ENCODE results near the gene MESP1.

The MESP1 gene

GRCh38 chr15:89780601-89781000, 29.6 kb upstream of the MESP1 start:
- DNase-seq (ENCODE audit: low spot score): no peak
- Histone ChIP-seq H4K91ac (ENCODE audit: low read depth, low read length, poor library complexity) (no peak overlapping the region), H3K9me3 (replicated peaks in 1 of 2; ENCODE audit: control insufficient read depth in 2 of 2, insufficient read depth in 1 of 2, low read depth in 1 of 2, low read length in 2 of 2) (no peaks in the 10 kb centered on the region), H3K9ac (ENCODE audit: low read depth, low read length, poor library complexity) (no peak overlapping the region), H3K4me3 (ENCODE audit: low read length in 2 of 2) (peak overlapping the region in 1 of 2 donors; percentile 3), H2AFZ (ENCODE audit: low read length) (no peak overlapping the region), H3K27me3 (ENCODE audit: control insufficient read depth in 3 of 3, insufficient read depth in 3 of 3, low read depth in 1 of 3, low read length in 3 of 3) (peaks cover 7 to 28% (median 16%) of the 10 kb centered on the region in 3 experiments), H3K4me2 (ENCODE audit: insufficient read depth, low read length, poor library complexity, severe bottlenecking) (no peak overlapping the region), H3K79me1 (ENCODE audit: low read depth, low read length) (no peaks in the 10 kb centered on the region), H3K36me3 (replicated peaks in 1 of 2; ENCODE audit: control insufficient read depth in 2 of 2, insufficient read depth in 2 of 2, low read length in 2 of 2) (no peaks in the 10 kb centered on the region), H2BK120ac (ENCODE audit: low read depth, low read length) (no peak overlapping the region), H2BK12ac (ENCODE audit: low read length) (no peak overlapping the region), H3K18ac (ENCODE audit: low read length) (no peak overlapping the region), H4K8ac (ENCODE audit: low read depth, low read length) (no peak overlapping the region), H3K4me1 (ENCODE audit: control insufficient read depth in 2 of 2, insufficient read depth in 1 of 2, low read depth in 1 of 2, low read length in 2 of 2) (no peaks in the 10 kb centered on the region), H3K27ac (replicated peaks; ENCODE audit: low read length) (no peak overlapping the region), H2AK5ac (ENCODE audit: low read depth, low read length) (no peak overlapping the region), H2BK5ac (ENCODE audit: low read length) (no peak overlapping the region), H2BK15ac (ENCODE audit: low read length) (no peak overlapping the region), H3K4ac (ENCODE audit: low read length) (no peak overlapping the region), H3K23ac (ENCODE audit: low read depth, low read length, poor library complexity) (no peak overlapping the region), H3K14ac (ENCODE audit: low read length) (no peak overlapping the region)
- WGBS, 2 donors (ENCODE audit: extremely low coverage in 2 of 2, insufficient read length in 2 of 2, insufficient replicate concordance in 1 of 2): no CpG with 5 or more reads among the region's 6 CpGs

- H3K4me1 ChIP-seq (ENCODE audit: control insufficient read depth in 2 of 2, insufficient read depth in 1 of 2, low read depth in 1 of 2, low read length in 2 of 2): no peaks in the 10 kb centered on the region
- no peak overlapping the region for H2AFZ ChIP-seq (ENCODE audit: low read length)
- H2BK120ac ChIP-seq (ENCODE audit: low read depth, low read length): no peak overlapping the region
- no peaks in the 10 kb centered on the region for H3K79me1 ChIP-seq (ENCODE audit: low read depth, low read length)
- H2BK15ac ChIP-seq (ENCODE audit: low read length): no peak overlapping the region
- no peak overlapping the region for H2BK5ac ChIP-seq (ENCODE audit: low read length)
- H3K27me3 ChIP-seq (ENCODE audit: control insufficient read depth in 3 of 3, insufficient read depth in 3 of 3, low read depth in 1 of 3, low read length in 3 of 3): peaks cover 7 to 31% (median 16%) of the 10 kb centered on the region in 3 experiments
- no peak overlapping the region for H3K18ac ChIP-seq (ENCODE audit: low read length)
- H3K36me3 ChIP-seq (replicated peaks in 1 of 2; ENCODE audit: control insufficient read depth in 2 of 2, insufficient read depth in 2 of 2, low read length in 2 of 2): no peaks in the 10 kb centered on the region
- H2BK12ac ChIP-seq (ENCODE audit: low read length): no peak overlapping the region
- no peak overlapping the region for H3K4me3 ChIP-seq (ENCODE audit: low read length in 2 of 2)
- H3K4ac ChIP-seq (ENCODE audit: low read length): no peak overlapping the region
- H3K27ac ChIP-seq (replicated peaks; ENCODE audit: low read length): no peak overlapping the region
- no peak overlapping the region for H3K4me2 ChIP-seq (ENCODE audit: insufficient read depth, low read length, poor library complexity, severe bottlenecking)
- H3K14ac ChIP-seq (ENCODE audit: low read length): no peak overlapping the region
- no peak overlapping the region for H2AK5ac ChIP-seq (ENCODE audit: low read depth, low read length)
- DNase-seq (ENCODE audit: low spot score): no peak
- H4K91ac ChIP-seq (ENCODE audit: low read depth, low read length, poor library complexity): no peak overlapping the region
- H3K9me3 ChIP-seq (replicated peaks in 1 of 2; ENCODE audit: control insufficient read depth in 2 of 2, insufficient read depth in 1 of 2, low read depth in 1 of 2, low read length in 2 of 2): no peaks in the 10 kb centered on the region
- no CpG with 5 or more reads among the region's 4 CpGs for WGBS, 2 donors (ENCODE audit: extremely low coverage in 2 of 2, insufficient read length in 2 of 2, insufficient replicate concordance in 1 of 2)
- H4K8ac ChIP-seq (ENCODE audit: low read depth, low read length): no peak overlapping the region
- no peak overlapping the region for H3K9ac ChIP-seq (ENCODE audit: low read depth, low read length, poor library complexity)
- no peak overlapping the region for H3K23ac ChIP-seq (ENCODE audit: low read depth, low read length, poor library complexity)
These were observed 27.8 kb upstream of the MESP1 start for GRCh38 chr15:89778861-89779260.

GRCh38 chr15:89777782-89778380, 26.8 kb upstream of the MESP1 start:
- no peak for DNase-seq (ENCODE audit: low spot score)

GRCh38 chr15:89777073-89777751, 26.2 kb upstream of the MESP1 start:
- H2AK5ac ChIP-seq (ENCODE audit: low read depth, low read length): no peak overlapping the region
- no peak overlapping the region for H3K23ac ChIP-seq (ENCODE audit: low read depth, low read length, poor library complexity)
- no peak overlapping the region for H3K4me3 ChIP-seq (ENCODE audit: low read length in 2 of 2)
- H3K14ac ChIP-seq (ENCODE audit: low read length): no peak overlapping the region
- H4K8ac ChIP-seq (ENCODE audit: low read depth, low read length): no peak overlapping the region
- H2BK12ac ChIP-seq (ENCODE audit: low read length): peak overlapping the region; percentile 41
- H3K4me2 ChIP-seq (ENCODE audit: insufficient read depth, low read length, poor library complexity, severe bottlenecking): peak overlapping the region; percentile 83
- peak overlapping the region; percentile 3 for H3K4ac ChIP-seq (ENCODE audit: low read length)
- H4K91ac ChIP-seq (ENCODE audit: low read depth, low read length, poor library complexity): no peak overlapping the region
- H2BK120ac ChIP-seq (ENCODE audit: low read depth, low read length): no peak overlapping the region
- H3K9ac ChIP-seq (ENCODE audit: low read depth, low read length, poor library complexity): no peak overlapping the region
- peak overlapping the region; percentile 95 for H2AFZ ChIP-seq (ENCODE audit: low read length)
- H3K36me3 ChIP-seq (replicated peaks in 1 of 2; ENCODE audit: control insufficient read depth in 2 of 2, insufficient read depth in 2 of 2, low read length in 2 of 2): no peaks in the 10 kb centered on the region
- H3K4me1 ChIP-seq (ENCODE audit: control insufficient read depth in 2 of 2, insufficient read depth in 1 of 2, low read depth in 1 of 2, low read length in 2 of 2): no peaks in the 10 kb centered on the region
- no peak overlapping the region for H3K27ac ChIP-seq (replicated peaks; ENCODE audit: low read length)
- H2BK5ac ChIP-seq (ENCODE audit: low read length): no peak overlapping the region
- H3K79me1 ChIP-seq (ENCODE audit: low read depth, low read length): no peaks in the 10 kb centered on the region
- no peak overlapping the region for H2BK15ac ChIP-seq (ENCODE audit: low read length)
- no CpG with 5 or more reads among the region's 25 CpGs for WGBS, 2 donors (ENCODE audit: extremely low coverage in 2 of 2, insufficient read length in 2 of 2, insufficient replicate concordance in 1 of 2)
- H3K9me3 ChIP-seq (replicated peaks in 1 of 2; ENCODE audit: control insufficient read depth in 2 of 2, insufficient read depth in 1 of 2, low read depth in 1 of 2, low read length in 2 of 2): no peaks in the 10 kb centered on the region
- peaks cover 7 to 31% (median 16%) of the 10 kb centered on the region in 3 experiments for H3K27me3 ChIP-seq (ENCODE audit: control insufficient read depth in 3 of 3, insufficient read depth in 3 of 3, low read depth in 1 of 3, low read length in 3 of 3)
- DNase-seq (ENCODE audit: low spot score): no peak
- H3K18ac ChIP-seq (ENCODE audit: low read length): peak overlapping the region; percentile 97

More at GRCh38 chr15:89777782-89778380, 26.8 kb upstream of the MESP1 start:
- H3K27me3 ChIP-seq (ENCODE audit: control insufficient read depth in 3 of 3, insufficient read depth in 3 of 3, low read depth in 1 of 3, low read length in 3 of 3): peaks cover 7 to 31% (median 16%) of the 10 kb centered on the region in 3 experiments
- no peak overlapping the region for H3K23ac ChIP-seq (ENCODE audit: low read depth, low read length, poor library complexity)
- H2BK12ac ChIP-seq (ENCODE audit: low read length): no peak overlapping the region
- H3K36me3 ChIP-seq (replicated peaks in 1 of 2; ENCODE audit: control insufficient read depth in 2 of 2, insufficient read depth in 2 of 2, low read length in 2 of 2): no peaks in the 10 kb centered on the region
- no peak overlapping the region for H3K4me2 ChIP-seq (ENCODE audit: insufficient read depth, low read length, poor library complexity, severe bottlenecking)
- H3K18ac ChIP-seq (ENCODE audit: low read length): no peak overlapping the region
- H3K4ac ChIP-seq (ENCODE audit: low read length): no peak overlapping the region
- no peak overlapping the region for H3K14ac ChIP-seq (ENCODE audit: low read length)
- H2BK120ac ChIP-seq (ENCODE audit: low read depth, low read length): no peak overlapping the region
- H4K8ac ChIP-seq (ENCODE audit: low read depth, low read length): no peak overlapping the region
- H4K91ac ChIP-seq (ENCODE audit: low read depth, low read length, poor library complexity): no peak overlapping the region
- H2BK15ac ChIP-seq (ENCODE audit: low read length): no peak overlapping the region
- no peak overlapping the region for H3K9ac ChIP-seq (ENCODE audit: low read depth, low read length, poor library complexity)
- no CpG with 5 or more reads among the region's 10 CpGs for WGBS, 2 donors (ENCODE audit: extremely low coverage in 2 of 2, insufficient read length in 2 of 2, insufficient replicate concordance in 1 of 2)
- H3K27ac ChIP-seq (replicated peaks; ENCODE audit: low read length): no peak overlapping the region
- no peak overlapping the region for H2AFZ ChIP-seq (ENCODE audit: low read length)
- H3K4me3 ChIP-seq (ENCODE audit: low read length in 2 of 2): no peak overlapping the region
- H2BK5ac ChIP-seq (ENCODE audit: low read length): no peak overlapping the region
- H3K9me3 ChIP-seq (replicated peaks in 1 of 2; ENCODE audit: control insufficient read depth in 2 of 2, insufficient read depth in 1 of 2, low read depth in 1 of 2, low read length in 2 of 2): no peaks in the 10 kb centered on the region
- H3K79me1 ChIP-seq (ENCODE audit: low read depth, low read length): no peaks in the 10 kb centered on the region
- no peak overlapping the region for H2AK5ac ChIP-seq (ENCODE audit: low read depth, low read length)
- no peaks in the 10 kb centered on the region for H3K4me1 ChIP-seq (ENCODE audit: control insufficient read depth in 2 of 2, insufficient read depth in 1 of 2, low read depth in 1 of 2, low read length in 2 of 2)
